Muscle of arm (tissue), 12 donors: Measurements from ENCODE around the gene HABP2. TPM values are rescaled to one million over a fixed set of nuclear protein-coding genes. Genes with fewer than 3 reads are reported as not detected.

ENCODE experiments used
- DNase-seq: peaks from one replicate; pipeline ENCODE4 v3.0.0-alpha.2; 2013
- polyA plus RNA-seq, 12 donors: library from polyadenylated mRNA; unstranded; fragments of 120-200 nt; gene quantifications; one replicate each; pipeline ENCODE4 v1.2.1, GENCODE V29; 2013; ENCODE audit not compliant: insufficient read length in 12 of 12

HABP2 gene
- polyA plus RNA-seq, 12 donors, result 0.05 to 1.2 (median 0.13) TPM; not detected in 3

DNA sequence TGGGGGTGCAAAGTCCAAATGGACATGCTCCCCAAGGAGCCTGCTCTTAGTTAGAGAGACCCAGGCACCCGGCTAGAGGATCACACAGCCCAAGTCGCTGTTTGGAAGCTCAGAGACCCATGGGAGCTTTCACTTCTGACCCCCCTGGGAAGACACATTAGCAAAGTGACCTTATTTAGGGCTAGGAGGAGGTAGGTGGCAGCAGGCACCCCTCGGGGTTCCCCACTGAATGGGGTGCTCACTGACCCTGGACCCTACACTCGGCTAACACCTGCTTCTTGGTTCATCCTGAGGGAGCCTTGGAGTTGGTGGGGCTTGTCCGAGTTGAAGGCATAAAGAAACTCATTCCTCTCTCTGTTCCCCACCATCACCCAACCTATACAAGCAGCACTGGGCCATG is 27.1 kb upstream of the HABP2 start:
- DNase-seq, result no peak

DNA sequence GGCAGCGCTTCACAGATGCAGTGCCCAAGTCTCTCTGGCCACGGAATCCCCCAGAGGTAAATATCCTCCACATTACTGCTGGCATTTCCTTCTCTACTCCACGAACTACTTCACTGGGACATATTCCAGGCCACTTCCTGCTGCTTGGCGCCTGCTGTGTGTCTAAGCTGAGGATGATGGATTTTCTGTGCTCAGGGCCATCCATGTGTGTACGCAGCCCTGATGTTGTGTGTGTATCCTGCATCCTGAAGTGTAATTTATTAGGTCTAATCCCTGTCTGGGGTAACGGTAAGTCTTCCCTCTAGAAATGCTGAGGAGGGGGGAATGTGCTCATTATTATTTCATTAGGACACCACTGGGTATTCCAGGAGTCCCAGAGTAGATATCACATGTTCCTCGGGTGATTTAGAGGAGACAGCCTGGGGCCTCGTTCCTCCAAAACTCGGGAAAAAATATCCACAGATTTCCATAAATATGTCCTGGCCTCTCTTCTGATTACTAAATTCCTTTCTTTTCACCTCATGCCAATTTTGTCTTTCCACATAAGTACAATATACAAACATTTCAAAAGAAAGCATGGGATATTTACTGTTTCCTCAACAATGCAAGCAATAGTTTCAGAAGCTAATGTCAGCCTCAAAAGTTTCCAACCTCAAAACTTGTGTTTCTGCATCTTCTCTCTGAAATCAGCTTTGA is 25.5 kb upstream of the HABP2 start:
- no peak for DNase-seq

GRCh38 chr10:113528876-113529275 is 24.0 kb upstream of the HABP2 start:
- no peak for DNase-seq

DNA sequence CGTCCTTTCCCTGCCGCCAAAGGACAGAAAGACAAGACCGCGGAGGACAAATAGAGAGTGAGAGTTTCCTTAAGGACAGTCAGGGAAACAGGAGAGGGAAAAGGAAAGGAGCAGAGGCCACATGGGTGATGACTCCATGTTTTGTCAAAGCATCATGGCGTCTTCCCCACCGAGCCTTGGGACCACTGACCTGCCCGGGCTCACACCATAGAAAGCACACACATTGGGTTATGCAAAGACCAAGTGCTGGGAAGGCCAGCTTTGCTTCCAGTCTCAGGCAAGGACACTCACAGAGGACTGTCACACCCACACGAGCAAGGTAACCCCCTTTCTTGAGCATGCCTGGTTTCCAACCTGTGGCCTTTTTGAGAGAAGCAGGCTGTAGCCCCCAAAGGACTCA is 23.3 kb upstream of the HABP2 start:
- no peak for DNase-seq

DNA sequence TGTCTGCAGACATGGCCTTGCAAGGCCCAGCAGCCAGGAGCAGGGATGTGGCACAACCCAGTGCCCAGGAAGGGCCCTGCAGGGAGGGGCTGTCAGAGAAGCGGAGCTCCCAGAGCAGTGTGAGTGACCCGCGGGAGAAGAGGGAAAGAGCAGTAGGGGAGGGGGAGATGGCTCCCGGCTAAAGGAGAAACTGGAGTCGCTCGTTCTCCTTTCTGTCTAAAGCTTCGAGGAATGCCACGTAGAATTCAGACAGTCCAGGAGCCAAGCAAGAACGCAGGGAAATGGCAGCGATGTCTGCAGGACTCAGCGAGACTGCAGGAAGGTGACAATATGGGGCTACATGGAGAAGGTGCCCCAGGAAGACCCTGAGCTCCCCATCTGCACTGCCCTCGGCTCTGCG is 22.4 kb upstream of the HABP2 start:
- DNase-seq, result no peak

GRCh38 chr10:113532724-113533123 is 20.1 kb upstream of the HABP2 start:
- DNase-seq, result no peak

DNA sequence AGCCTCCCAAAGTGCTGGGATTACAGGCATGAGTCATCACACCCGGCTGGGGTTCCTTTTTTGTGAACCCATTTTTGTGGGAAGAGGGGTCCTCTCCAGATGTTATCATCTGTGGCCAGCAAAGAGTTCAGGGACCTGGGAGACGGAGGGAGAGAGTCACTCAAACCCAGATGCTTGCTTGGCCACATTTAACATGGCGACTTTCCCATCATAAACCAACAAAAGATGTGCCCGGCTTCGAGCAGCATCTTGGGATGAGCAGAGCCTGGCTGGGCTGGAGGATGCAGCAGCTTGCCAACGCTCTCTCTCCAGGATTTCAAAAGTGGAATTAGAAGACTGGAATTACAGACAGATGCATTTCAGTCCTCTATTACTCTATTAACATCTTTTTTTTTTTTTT is 19.1 kb upstream of the HABP2 start:
- no peak for DNase-seq

DNA sequence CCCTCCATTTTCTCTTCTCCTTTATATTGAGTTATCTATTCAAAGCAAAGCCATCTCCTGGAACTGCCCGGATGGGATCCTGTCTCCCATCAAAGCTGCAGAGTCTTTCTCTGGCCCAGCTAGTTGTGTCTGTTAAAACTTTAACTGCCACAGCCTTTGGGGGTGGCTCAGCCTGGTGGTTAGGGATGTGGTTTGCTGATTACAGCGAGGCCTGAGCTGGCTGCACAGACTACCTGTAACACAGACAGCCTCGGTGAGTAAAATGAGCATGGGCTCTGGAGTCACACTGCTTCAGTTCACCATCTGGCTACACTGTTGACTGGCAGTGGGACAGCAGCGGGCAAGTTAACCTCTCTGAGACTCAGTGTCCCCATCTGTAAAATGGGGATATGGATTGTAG is 18.4 kb upstream of the HABP2 start:
- no peak for DNase-seq

- no peak for DNase-seq
These were observed 15.2 kb upstream of the HABP2 start for GRCh38 chr10:113537672-113538071.

DNA sequence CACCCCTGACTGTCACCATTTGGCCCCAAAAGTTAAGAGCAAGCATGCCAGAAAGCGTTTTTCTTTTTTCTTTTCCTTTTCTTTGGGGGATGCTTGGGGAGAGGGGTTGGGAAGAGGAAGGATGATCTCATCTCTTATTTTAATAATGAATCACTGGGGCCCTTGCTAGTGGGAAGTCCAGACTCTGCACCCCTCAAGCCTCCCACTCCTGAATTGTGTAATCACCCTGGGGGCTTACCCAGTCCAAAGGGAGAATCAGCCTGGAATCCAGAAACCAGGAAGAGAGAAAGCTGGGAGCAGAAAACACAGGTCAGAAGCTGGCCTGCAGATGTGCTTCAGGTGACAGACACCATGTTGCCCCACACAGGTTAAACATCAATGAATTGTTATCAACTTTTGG is 14.7 kb upstream of the HABP2 start:
- DNase-seq, result no peak

GRCh38 chr10:113539789-113540188 is 13.1 kb upstream of the HABP2 start:
- no peak for DNase-seq

DNA sequence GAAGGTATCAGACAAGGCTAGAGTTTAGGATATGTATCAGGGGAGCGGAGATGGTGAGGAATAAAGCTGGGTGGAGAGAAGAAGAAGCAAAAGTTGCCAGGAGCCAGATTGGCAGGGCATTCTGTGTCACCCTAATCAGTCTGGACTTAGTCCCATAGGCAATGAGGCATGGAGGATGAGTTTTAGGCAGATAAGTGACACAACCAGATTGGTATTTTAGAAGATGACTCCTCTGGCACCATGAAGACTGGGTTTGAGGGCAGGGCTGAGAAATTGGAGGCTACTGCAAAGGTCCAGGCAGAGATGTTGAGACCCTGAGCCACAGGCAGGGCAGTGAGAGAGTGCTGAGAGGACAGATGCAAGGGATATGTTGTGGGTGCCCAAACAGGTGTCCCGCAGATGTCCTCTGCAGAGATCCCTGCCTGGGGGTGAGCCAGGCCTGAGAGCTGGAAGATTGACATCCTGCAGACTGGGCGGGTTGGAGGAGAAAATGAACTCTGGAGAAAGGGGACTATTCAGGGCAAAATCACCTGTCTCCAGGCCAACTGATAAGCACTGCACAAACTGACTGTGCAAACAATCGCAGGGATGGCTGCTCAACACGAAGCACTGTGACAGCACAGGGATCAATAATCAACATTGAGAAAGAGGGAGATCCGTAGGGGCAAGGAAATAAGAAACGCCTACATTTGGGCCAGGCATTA is 11.9 kb upstream of the HABP2 start:
- no peak for DNase-seq

DNA sequence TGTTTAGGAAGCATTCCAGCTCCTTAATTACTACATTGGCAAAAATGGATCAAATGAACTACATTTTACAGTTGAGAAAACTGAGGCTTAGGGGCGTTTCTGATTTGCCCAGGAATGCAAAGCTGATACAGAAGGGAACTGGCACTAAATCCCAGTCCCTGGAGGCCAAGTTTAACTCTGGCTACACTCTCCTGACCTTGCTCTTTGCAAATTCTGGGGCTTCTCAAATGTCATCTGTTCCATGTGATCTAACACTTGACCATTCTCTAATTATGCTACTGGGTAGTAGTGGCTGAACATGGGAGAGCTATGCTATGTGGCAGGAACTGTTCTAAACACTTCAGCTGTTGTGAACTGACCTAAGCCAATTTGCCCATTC is 11.3 kb upstream of the HABP2 start:
- DNase-seq, result no peak

DNA sequence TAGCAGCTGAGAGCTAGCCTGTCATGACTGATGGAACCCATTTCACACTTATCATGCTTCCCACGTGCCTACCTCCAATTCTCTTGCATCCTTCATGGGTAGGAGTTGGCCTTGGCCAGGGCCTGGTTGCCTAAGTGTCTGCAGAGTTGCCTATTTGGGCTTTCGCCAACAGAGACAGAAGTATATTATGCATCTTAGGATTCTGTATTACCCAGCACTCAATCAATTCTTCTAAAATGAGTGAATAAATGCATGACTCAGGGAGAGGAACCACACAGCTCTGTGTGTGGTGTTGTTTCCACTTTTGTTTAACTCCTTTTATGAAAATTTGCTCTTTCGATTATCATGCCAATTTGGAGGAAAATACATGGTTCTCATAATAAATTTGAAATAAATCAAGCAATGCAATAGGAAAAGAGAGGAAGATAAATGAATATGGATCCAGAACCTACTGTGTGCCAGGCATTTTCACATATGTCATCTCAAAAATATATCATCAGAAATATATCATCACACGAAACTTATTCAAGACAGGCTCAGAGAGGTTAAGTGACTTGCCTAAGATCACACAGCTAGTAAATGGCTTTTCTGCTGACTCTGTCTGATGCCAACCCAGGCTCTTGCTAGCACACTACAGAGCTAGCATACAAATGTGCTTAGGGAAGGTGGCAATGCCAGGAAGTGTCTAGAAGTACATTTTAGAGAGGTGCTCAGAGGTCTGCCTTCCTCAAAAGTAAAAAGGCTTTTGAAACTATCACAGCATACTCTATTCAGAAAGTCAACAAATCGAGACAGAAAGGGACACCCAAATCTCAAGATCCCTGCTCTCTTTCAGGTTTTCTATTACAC is 9.5 kb upstream of the HABP2 start:
- DNase-seq, result no peak

- no peak for DNase-seq
These were observed 8.5 kb upstream of the HABP2 start for GRCh38 chr10:113544392-113544791.

GRCh38 chr10:113547426-113547825 is 5.4 kb upstream of the HABP2 start:
- no peak for DNase-seq

DNA sequence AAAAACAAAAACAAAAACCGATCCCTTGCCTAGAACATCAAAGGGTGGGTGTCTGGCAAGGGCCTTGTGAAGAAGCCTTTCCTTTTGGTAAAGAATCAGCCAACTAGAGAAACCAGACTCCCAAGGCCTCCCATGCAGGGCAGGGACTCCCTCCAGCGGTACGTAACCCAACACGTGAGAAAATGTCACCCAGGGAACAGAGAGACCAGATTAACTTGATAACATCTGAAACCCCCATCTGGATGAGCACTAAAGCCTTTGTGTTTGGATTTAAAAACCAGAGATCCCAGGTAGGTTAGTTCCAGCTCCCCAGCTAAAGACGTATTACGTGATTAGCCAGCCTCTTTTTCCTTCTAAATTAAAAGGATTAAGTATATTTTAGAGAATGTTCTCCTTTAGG is 3.0 kb upstream of the HABP2 start:
- no peak for DNase-seq

DNA sequence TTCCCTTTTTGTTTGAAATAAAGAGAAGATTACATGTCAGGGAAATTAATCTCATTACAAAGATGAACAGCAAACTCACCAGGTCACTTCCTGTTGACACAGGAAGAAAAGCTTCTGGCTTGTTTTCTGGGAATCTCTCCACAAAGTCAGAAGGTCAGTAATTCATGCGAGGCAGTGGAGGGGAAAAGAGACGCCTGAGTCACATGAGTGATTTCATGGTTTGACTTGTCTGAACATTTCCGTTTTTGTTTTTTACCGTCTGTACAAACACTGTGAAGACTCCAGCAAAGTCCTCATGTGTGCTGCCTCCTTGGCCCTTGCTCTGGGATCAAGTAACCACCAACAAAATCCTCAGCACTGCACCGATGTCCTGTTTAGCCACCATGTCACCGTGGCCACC is 2.5 kb upstream of the HABP2 start:
- no peak for DNase-seq

DNA sequence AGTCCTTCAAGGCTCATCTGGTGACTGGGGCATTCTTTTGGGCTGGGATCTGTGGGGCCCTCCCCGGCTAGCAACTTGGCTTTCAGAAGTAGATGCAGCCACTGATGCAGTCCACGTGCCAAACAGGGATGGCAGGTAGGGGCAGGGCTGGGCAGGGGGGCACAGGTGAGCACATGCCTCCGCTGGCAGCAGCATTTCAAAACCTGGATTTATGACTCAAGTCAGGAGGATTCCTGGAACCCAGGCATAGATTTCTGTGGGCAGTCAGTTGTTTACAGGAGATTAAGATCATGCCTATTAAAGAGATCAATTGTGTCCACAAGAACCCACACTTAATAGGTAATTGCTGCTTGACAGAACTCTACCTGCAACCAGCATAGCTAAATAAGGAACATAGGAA is 839 bp upstream of the HABP2 start:
- no peak for DNase-seq

GRCh38 chr10:113553149-113553548 is 296 bp downstream of the HABP2 start:
- DNase-seq, result no peak

DNA sequence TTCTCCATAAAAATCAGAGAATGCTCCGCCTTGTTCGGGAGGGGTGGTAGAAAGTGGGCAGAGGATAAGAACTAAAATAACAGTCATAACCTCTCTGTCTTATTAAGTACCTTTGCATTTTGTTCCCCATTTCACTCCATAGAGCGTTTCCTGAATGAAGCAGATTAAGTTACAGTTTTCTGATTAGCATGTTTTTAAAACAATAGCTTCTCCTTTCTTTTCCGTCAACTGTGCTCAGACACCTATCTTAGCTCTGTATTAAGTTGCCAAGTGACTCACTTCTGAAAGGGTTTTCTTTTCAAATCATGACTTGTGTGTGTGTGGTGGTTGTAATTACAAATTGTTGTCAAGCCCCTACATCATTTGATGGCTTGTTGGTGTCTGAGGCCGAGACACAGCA is 1.4 kb downstream of the HABP2 start:
- DNase-seq, result no peak

DNA sequence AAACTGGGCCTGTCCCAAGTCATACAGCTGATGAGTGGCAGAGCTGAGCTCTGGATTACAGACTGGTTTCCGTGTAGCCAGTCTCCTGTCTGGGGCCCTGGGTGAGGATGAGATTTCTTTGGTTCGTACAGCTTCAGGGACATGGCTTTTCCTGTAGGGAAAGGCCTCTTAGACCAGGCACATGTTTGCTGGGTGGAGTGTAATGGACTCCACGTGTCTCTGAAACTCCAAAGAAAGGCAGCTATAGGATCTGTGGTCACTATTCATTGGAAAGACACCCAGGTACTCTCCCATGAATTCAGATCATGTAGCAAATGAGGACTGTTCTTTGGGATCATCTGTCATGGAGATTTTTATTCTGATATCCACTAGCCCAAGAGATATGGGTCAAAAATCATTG is 2.4 kb downstream of the HABP2 start:
- DNase-seq, result no peak

DNA sequence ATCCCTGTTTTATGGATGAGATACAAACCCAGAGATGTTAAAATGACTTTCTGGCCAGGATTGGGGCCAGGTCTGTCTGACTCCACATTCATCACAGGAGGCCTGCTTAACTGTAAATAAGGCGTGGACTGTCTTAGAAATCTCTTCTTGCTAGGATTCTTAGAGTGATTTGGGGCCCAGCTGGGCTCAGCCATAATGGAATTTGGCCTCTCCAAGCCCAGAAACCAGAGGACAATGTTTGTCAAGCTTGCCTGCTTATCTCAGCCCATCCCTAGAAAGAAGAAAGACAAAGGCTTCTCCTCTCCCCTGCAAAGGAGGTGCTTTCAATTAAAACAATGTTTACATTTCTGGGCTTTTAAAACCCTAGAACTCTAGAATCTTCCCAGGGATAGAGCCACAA is 2.9 kb downstream of the HABP2 start:
- DNase-seq, result no peak
